GM18498 (cell line): Measurements from ENCODE around the gene ROCK1.
"Not testable (repeated sequence)": the region's sequence is repeated elsewhere in the genome, so short reads cannot be mapped to it uniquely, and the experiment has no call there.

ENCODE experiments used
- ATAC-seq: cut with Tn5 transposase; IDR thresholded peaks from one replicate; pipeline ENCODE4 v1.9.1; 2021; ENCODE audit warnings: mild to moderate bottlenecking, moderate library complexity; ENCODE audit not compliant: unreplicated experiment

The ROCK1 gene

GRCh38 chr18:21056545-21056944 lies 55.1 kb downstream of the ROCK1 start:
- no peak for ATAC-seq

- ATAC-seq, result no peak
Measured at GRCh38 chr18:21054252-21054821, 57.3 kb downstream of the ROCK1 start.

- no peak for ATAC-seq
Measured at GRCh38 chr18:21053127-21053526, 58.5 kb downstream of the ROCK1 start.

GRCh38 chr18:21052385-21052784 lies 59.2 kb downstream of the ROCK1 start:
- no peak for ATAC-seq

GRCh38 chr18:21051620-21052019 lies 60.0 kb downstream of the ROCK1 start:
- no peak for ATAC-seq

- no peak for ATAC-seq
Measured at GRCh38 chr18:21049306-21049705, 62.3 kb downstream of the ROCK1 start.

- ATAC-seq, result no peak
Measured at GRCh38 chr18:21047126-21047525, 64.5 kb downstream of the ROCK1 start.

- no peak for ATAC-seq
Measured at GRCh38 chr18:21040466-21040865, 71.1 kb downstream of the ROCK1 start.

- ATAC-seq, result no peak
Measured at GRCh38 chr18:21038201-21038600, 73.4 kb downstream of the ROCK1 start.

GRCh38 chr18:21031845-21032244 lies 79.8 kb downstream of the ROCK1 start:
- no peak for ATAC-seq

GRCh38 chr18:21018257-21018656 lies 93.4 kb downstream of the ROCK1 start:
- ATAC-seq, result not testable (repeated sequence)

GRCh38 chr18:21012308-21012707 lies 99.3 kb downstream of the ROCK1 start:
- no peak for ATAC-seq

- ATAC-seq, result no peak
Measured at GRCh38 chr18:21004726-21005125, 106.9 kb downstream of the ROCK1 start.

- no peak for ATAC-seq
Measured at GRCh38 chr18:21000667-21001066, 110.9 kb downstream of the ROCK1 start.

GRCh38 chr18:20997371-20997770 lies 114.2 kb downstream of the ROCK1 start:
- no peak for ATAC-seq

- ATAC-seq, result no peak
Measured at GRCh38 chr18:20996418-20996817, 115.2 kb downstream of the ROCK1 start.

- no peak for ATAC-seq
Measured at GRCh38 chr18:20988726-20989125, 122.9 kb downstream of the ROCK1 start.

GRCh38 chr18:20975077-20975476 lies 136.5 kb downstream of the ROCK1 start:
- no peak for ATAC-seq

- peak; percentile 57 for ATAC-seq
Measured at GRCh38 chr18:20971886-20972267, 139.7 kb downstream of the ROCK1 start.

- no peak for ATAC-seq
Measured at GRCh38 chr18:20966795-20967194, 144.8 kb downstream of the ROCK1 start.

GRCh38 chr18:20963027-20963426 lies 148.6 kb downstream of the ROCK1 start:
- ATAC-seq, result no peak

GRCh38 chr18:20960735-20961134 lies 150.9 kb downstream of the ROCK1 start:
- no peak for ATAC-seq

GRCh38 chr18:20950827-20951226 lies 160.8 kb downstream of the ROCK1 start:
- ATAC-seq, result not testable (repeated sequence)
